HG03457 (cell line): ENCODE results near the gene LRP8.

Experiments used
- ATAC-seq: cut with Tn5 transposase; IDR thresholded peaks from one replicate; pipeline ENCODE4 v1.9.1; 2021; ENCODE audit warnings: moderate number of reproducible peaks; ENCODE audit not compliant: unreplicated experiment

Gene LRP8

DNA sequence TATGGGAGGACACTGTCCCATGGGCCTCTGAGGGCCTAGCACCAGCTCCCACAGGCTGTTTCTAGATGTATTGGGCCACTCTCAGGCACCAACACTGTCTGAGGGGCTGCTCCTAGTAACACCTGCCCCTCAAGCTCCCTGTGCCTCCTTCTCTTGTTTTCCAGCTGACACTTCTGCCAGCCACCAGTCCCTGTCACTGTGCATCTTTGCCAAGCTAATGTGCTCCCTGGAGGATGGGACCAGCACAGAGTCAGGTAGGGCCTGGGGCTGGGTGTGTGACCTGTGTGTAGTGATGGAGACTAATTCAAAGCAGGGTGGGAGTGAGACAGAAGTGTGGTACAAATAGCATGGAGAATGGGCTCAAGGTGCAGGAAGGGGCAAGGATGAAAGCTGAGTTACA lies 60.1 kb downstream of the LRP8 start:
- ATAC-seq, result no peak

DNA sequence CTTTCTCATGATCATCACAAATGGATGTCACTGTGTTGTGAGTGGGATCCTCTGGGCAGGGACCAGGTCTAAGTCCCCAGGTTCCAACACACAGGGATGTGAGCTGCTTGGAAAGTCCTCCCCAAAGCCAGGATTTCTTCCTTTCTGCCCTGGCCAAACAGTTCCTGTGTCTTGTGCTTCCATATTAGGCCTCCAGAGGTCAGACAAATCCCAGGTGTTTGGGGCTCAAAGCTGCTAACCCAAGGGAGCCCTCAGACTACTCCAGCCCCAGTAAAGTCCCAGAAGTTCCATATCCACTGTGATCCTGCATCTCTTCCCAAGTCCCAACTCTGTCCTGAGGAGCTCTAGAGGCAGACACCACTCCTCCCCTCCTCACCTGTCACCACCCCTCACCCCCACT lies 61.8 kb downstream of the LRP8 start:
- ATAC-seq, result no peak

DNA sequence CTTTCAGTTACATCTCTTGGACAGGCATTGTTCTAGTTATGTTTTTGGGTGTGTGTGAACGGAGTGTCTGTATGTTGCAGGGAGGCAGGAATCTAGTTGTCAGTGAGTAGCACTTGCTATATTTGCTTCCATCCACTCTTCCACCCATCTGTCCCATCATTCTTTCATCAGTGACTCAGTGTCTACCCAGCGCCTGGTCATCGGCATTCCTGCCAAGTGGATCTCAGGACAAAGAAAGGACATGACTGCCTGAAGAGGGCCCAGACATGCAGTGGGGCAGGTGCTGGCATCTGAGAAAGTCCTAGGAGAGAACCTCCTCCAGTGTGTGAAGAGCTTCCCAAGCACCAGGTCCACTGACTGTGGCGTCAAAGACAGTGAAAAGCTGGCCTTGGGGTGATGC lies 62.3 kb downstream of the LRP8 start:
- no peak for ATAC-seq

DNA sequence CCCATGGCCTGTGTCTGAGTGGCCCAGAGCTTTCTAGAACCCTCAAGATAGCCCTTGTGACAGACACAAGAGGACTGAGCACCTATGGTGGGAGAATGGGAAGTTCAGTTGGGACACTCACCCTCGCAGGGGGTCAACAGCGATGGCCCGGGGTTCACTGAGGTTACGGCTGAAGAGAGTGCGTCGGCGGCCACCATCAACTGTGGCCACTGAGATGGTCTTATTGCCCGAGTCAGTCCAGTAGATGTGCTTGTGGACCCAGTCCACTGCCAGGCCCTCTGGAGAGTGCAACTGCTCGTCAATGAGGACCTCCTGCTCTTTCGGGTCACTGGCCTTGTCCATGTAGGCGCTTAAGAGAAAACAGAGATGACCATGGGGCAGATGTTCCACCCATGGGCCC lies 63.8 kb downstream of the LRP8 start:
- no peak for ATAC-seq

DNA sequence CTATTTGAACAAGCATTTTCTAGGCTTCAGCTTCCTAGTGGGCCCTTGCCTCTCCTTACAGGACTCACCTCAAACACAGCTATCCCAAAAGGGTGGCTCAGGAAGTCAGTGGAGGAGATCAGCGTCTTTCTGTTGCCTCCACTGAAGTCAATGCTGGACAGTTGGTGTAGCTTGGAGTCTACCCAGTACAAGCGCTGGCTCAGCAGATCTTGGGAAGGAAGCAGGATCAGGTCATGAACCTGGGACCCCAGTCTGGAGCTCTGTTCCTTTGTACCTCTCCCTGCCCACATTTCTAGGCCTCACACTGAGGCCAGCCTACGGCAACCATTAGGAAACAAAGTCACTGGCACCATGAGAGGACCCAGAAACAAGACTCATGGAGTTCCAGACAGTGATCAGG lies 65.9 kb downstream of the LRP8 start:
- ATAC-seq, result no peak

DNA sequence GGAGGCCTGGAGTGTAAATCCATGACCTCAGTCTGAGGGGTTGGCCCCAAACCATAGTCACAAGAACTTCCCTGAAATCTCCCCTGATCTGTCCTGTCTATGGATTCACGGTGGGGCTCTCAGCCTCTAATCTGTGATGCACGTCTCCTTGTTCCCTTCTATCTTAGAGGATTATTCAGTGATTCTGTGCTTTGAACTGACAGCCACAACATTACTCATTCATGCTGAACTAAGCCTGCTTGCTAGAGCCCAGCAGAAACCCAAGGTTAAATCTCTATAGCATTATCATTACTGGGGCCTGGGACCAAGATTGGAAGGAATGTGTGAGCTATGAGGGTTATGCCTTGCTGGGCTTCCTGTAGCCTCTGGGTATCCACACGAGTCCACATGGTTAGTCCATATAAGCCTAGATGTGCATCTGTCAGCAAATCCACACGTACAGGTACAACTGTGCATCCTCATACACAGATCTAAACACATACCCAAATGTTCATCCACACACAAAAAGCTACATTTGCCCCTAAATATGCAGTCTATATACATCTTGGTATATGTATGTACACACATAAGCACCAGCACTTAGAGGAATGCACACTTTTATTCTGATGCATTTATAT lies 67.1 kb downstream of the LRP8 start:
- no peak for ATAC-seq

DNA sequence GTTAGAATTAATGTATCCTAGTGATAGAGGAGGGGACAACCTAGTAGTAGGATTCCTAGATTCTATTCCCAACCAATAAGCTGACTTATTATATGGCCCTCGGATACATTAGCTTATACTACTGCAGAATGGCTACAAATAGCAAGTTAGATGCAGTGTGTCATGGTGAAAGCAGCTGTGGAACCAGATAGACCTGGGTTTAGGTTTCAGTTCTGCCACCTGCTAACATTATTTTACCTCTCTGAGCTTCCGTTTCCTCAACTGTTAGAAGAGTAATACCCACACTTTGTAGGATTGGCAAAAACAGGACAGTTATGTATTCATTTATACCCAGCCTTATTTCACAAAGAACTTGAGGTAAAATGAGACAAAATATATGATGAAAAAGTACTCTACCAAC lies 67.9 kb downstream of the LRP8 start:
- ATAC-seq, result no peak

DNA sequence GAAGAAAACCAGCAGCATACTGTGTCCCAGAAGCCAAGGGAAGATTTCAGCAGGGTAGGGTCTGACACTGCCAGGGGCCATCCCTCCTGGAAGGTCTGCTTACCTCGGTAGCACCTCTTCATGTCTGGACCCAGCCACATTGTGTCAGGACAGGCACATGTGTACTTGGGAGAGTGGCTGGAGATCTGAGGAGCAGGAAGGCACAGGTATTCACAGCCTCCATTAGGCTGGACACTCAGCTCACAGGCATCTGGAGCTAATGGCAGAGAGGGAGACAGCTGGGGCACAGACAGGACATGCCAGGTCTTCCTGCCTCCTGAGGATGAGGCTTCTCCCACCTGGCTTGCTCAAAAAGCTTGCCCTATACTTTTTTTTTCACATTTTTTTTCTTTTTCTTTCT lies 69.7 kb downstream of the LRP8 start:
- no peak for ATAC-seq

DNA sequence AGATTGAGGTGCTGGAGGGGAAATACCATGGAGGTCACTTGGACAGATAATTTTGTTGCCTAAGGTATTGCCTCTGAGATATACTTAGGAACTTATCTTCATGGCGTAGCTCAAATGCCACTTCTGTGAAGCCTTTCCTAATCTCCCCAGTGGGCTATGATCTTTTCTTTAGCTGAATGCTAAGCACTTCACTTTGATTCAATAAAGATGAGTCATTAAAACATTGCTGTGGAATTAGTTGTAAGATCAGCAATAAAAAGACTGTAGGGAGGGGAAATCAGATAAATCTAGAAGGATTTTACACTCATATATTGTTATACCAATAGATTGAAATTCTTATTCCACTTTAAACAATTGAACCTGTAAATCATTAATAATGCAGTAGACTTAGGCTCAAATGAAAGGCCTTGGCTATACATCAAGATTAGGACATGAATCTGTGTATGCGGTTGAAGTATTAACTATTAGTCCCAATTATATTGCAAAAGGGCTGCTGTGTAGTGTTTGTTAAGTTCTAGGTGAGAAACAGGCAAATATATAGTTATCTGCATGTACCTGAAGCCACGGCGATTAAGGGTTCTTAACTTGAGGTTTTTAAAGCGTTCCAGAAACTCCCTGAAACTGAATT lies 70.3 kb downstream of the LRP8 start:
- no peak for ATAC-seq

DNA sequence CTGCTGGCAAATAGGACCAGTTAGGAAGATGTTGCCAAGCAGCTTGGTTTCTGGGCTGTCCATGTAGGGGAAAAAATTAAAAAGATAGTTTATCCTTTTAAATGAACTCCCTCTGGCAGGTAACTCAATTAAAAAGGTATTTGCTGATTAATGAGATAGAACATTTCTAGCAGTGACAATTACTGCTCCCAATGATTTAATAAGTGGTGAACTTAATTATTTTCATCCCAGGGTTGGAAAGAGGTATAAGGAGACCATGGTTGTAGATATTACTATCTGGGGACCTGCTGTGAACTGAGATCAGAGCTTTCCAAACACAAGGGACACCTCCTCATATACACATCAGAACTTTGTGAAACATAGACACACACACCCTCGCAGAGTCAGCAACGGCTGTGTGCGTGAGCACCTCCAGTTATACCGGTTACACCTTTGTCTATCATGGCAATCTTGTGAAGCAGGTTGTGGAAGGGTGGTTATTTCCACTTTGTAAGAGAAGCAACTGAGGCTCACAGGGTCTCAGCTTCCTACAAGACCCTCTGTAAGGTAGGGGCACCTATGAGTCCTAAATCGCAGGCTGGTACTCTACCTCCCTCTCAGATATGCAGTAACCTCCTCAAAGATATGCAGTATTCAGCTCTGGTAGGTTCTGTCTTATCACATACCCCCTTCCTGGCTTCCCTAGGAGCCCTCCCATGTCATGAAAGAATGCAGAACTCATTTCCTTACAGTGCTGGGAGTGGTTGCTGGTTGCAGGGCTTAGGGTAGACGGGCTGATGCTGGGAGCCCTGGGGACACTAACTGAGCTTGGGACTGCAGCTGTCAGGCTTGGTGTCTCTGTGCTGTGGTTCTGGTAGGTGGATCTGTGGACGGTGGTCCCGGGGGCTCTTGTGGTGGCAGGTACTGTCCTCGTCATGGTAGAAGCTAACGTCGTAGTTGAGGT lies 71.1 kb downstream of the LRP8 start:
- no peak for ATAC-seq

DNA sequence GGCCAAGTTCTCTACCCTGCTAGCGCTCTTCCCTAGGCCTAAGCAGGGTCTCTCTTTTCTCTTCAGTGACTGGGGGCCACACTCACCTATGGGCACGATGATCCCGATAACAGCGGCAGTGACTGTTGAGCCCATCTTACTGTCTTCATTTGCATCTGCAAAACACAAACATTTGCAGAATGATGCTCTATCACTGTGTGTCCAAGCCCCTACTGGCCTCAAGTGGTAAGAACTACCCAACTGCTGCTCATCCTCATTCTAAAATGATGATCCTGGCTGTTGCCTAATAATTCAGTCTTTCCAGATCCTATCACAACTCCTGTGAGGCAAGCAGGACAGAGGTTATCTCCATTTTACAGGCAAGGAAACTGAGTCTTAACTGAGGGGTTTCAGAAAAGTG lies 72.8 kb downstream of the LRP8 start:
- ATAC-seq, result no peak

DNA sequence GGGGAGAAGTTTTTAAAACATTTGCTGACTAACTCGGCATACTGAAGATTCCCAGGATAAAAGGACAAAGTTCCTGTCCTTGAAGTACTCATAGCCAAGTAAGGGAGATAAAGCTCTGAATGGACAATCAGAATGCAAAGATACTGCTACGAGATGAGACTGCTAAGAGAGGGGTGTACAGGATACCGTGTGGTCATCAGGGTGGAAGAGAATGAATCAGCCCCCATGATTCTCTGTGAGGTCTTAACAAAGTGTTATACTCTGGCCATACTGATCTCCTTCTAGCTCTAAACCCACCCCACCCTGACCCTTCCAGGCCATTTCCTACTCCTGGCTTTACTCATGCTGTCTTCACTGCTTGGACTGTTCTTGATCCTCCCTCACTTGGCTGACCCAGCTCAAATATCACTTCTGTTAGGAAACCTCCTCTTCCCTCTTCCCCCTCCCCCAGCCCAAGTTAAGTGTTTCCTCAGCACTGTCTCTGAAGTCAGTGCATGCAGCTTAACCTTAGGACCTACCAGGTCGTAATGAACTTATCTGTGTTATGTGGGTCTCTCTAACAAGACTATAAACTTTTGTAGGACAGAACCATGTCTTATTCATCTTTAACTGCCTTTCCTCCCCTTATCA lies 73.7 kb downstream of the LRP8 start:
- ATAC-seq, result no peak

DNA sequence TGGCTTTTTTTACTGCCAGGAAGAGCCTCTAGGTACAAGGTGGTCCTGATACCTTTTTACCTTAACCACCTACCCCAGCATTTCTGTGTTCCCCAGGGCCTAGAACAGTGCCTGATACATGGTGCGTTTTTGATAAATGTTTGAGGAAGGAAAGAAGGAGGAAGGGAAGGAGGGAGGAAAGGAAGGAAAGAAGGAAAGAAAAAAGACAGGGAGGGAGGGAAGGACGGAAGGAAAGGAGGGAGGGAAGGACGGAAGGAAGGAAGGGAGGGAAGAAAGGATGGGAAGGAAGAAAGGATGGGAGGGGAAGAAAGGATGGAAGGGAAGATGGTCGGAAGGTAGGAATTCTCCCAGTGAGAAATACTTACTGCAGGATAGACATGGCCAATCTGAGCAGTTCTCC lies 77.5 kb downstream of the LRP8 start:
- no peak for ATAC-seq

DNA sequence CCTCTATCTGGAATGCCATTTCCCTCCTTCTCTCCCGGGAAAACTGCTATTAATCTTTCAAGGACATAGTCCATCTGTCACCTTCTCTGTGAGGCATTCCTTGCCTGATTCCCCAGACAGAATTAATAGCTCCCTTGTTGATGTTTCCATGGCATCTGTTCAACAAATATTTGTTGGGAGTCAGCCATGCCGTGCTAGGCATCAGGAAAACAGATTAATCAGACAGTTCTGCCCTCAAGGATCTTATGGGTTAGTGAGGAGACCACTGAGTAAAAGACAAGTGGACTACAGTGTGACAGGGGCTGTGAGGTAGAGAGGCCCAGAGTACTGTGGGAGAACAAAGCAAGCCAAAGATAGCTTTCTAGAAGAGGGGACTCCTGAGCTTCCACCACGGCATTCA lies 78.2 kb downstream of the LRP8 start:
- ATAC-seq, result no peak

DNA sequence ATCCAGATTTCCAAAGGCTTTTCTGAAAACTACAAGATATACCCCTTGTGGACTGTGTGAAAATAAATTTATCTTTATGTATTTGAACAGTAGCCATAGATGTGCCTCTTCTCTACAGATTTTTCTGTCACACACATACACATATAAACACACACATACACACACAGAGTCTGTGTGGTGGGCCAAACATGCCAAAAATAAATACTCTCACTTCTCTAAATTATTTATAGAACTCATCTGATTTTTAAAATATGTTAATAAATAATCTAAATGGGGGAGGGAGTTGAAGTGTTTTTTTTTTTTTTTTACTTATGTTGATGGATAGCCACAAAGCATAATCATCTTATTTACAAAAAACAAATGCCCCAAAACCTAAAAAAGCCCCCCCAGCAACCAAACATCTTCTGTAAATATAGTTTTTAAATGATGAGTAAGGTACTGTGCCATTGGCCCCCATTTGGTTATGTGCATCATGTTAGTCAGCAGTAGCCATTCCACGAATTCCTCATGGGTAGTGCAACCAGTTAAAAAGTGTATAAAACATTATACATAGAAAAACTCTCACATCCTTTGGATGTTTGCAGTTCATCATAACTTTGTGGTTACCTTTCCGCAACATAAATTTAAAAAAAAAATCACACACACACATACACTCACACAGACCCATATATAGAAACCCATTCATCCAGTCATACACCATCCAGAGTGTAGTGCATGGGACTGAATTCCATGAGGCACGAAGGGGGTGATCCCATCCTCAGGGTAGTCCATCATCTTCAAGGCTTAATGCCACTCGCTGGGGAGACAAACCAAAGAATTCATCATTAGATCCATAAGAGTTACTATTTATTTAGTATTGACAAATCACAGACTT lies 81.4 kb downstream of the LRP8 start:
- no peak for ATAC-seq

DNA sequence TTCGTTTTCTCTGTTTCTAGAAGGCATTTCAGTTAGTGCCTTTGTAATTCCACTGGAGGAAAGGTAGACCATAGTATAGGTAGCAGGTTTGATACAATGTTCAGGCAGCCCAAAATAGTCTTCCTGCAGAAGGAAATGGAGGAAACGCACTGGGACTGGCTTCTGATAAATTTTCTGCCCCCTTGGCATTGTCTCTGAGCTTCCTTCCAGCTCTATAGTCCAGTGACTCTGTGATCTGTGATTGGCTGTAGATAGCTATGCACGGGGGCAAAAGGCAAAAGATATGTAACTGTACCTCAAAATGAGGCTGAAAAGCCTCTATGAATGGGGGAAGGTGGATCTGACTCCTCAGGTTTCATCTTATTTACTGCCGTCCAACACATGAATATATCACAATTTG lies 83.7 kb downstream of the LRP8 start:
- ATAC-seq, result no peak

DNA sequence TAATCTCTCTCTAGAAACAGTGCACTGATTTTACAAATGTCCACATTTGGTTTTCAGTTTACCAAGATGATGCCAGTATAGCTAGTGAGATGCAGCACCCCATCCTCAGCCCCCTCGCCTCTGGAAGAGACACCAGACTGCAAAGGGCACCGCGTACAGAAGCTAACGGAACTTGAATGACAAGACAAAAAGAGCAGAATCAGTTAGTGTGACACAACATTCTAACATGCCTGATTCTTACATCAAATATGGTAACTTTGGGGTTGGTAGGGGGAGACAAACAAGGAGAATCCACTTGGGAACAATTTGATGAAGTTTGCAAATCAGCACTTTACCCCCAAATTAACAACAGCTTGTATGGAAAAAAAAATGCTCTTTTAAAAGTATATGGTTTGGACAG lies 85.5 kb downstream of the LRP8 start:
- no peak for ATAC-seq

DNA sequence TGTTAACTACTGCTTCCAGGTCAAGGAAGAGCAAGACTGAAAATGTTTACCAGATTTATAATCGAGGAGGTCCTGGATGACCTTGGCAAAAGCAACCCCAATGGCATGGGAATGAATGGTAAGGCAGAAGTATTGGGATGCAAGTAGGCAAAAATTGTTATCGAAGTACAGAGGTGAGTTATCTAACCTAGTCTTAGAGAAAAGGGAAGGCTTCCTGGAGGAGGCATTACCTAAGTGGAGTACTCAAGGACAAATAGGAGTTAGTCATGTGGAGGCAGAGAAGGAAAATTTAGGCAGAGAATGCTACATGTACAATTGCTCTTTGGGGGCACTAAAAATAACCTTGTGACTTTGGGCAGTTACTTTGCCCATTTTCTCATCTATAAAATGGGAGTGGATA lies 86.0 kb downstream of the LRP8 start:
- ATAC-seq, result no peak

DNA sequence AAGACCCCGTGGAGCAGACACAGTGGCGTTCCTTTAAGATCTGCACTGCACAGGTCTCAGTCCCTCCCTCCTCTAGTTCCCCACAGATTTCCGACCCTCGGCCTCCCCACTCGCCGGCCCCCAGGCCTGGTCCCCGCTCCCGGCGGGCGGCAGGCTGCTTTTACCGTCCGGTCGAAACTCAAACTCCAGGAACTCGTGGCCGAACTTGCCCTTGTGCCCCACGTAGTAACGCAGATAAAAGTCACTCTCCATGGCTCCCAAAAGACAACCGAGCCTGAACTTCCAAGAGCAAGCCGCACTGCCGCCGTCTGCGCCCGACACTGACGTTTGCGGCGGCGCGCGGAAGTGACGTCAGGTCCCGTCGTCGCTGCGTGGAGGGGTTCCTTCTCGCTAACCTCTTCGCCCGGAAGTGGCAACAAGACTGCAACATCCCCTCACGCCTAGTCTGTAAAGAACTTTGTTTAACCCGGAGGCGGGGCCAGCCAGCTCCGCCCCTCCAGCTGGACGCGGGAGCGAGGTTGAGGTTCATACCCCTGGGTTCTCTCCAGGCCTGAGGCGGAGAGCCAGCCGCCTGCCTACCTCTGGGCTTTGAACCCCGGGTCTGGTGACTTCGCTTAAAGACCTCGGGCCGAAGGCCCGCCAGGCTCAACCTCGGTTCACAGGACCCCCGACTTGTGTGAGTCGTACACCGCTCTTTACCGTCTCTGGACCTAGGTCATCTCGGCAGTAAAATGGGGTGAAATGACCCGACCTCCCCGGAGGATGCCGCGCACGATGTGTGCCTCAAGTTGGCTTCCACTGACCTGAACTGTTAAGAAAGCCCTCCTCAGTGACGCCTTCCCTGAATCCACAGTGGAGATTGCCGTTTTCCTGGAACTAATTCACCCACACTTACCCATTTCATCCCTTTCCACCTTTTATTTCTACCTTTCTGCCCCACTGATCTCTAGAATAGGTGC lies 89.4 kb downstream of the LRP8 start, which contains the start of gene MAGOH:
Gene MAGOH (minus strand): TSS at position 322 of the 959 bp plus-strand sequence. CDS start 70 bp downstream, at position 252.
- ATAC-seq, result peak; percentile 75
